DND-41 (cell line): ENCODE data around the gene GNA14.

Source experiments
- ATAC-seq: fragments of 200-7000 bp; cut with Tn5 transposase; 3 replicates; pipeline ENCODE4 v1.9.1; 2021; ENCODE audit warnings: low read depth; ENCODE audit not compliant: insufficient read depth
- DNase-seq: peaks from one replicate; pipeline ENCODE4 v3.0.0-alpha.2; 2020
- H2AFZ ChIP-seq: 2 replicates; pipeline ENCODE4 v1.6.0; 2012; ENCODE audit warnings: low read depth, low read length
- H3K27ac ChIP-seq: 2 replicates; pipeline ENCODE4 v1.5.1; 2012; ENCODE audit warnings: low read length, inconsistent platforms
- H3K27me3 ChIP-seq: fragments of 200-600 bp; sonication (generic); 2 replicates; pipeline ENCODE4 v1.6.0; 2012; ENCODE audit warnings: low read length, mild to moderate bottlenecking, inconsistent platforms; ENCODE audit not compliant: insufficient read depth, poor library complexity
- H3K36me3 ChIP-seq: 2 replicates; pipeline ENCODE4 v1.5.1; 2012; ENCODE audit warnings: low read length, inconsistent platforms; ENCODE audit not compliant: insufficient read depth
- H3K4me1 ChIP-seq: 2 replicates; pipeline ENCODE4 v1.5.1; 2012; ENCODE audit warnings: mild to moderate bottlenecking, low read length; ENCODE audit not compliant: insufficient read depth
- H3K4me2 ChIP-seq: 2 replicates; pipeline ENCODE4 v1.6.0; 2012; ENCODE audit warnings: mild to moderate bottlenecking, moderate library complexity, low read length, inconsistent platforms; ENCODE audit not compliant: insufficient read depth
- H3K4me3 ChIP-seq, 2 experiments: fragments of 200-600 bp in 1 of 2; shearing (Covaris generic) in 1 of 2; 2 replicates each; pipeline ENCODE4 v1.5.1; 2012 to 2016; ENCODE audit warnings: inconsistent platforms in 2 of 2, low read length in 2 of 2, mild to moderate bottlenecking in 2 of 2, low read depth in 1 of 2, moderate library complexity in 1 of 2
- H3K79me2 ChIP-seq: 2 replicates; pipeline ENCODE4 v1.6.0; 2012; ENCODE audit warnings: low read length, inconsistent platforms; ENCODE audit not compliant: insufficient read depth
- H3K9ac ChIP-seq: 2 replicates; pipeline ENCODE4 v1.6.0; 2012; ENCODE audit warnings: low read depth, mild to moderate bottlenecking, inconsistent platforms, low read length, moderate library complexity
- H3K9me3 ChIP-seq: 2 replicates; pipeline ENCODE4 v1.5.1; 2012; ENCODE audit warnings: low read length, moderate library complexity, mild to moderate bottlenecking, inconsistent platforms; ENCODE audit not compliant: insufficient read depth, severe bottlenecking
- H4K20me1 ChIP-seq: 2 replicates; pipeline ENCODE4 v1.6.0; 2012; ENCODE audit warnings: low read length; ENCODE audit not compliant: insufficient read depth
- EZH2 ChIP-seq: IDR thresholded peaks from 3 replicates; pipeline ENCODE4 v1.6.1; 2012; ENCODE audit warnings: borderline replicate concordance, low read depth, mild to moderate bottlenecking, moderate library complexity, low read length, inconsistent platforms; ENCODE audit not compliant: severe bottlenecking
- TF ChIP-seq, protein P1 (sequence below): IDR thresholded peaks from 2 replicates; pipeline ENCODE4 v1.5.1; 2012; ENCODE audit warnings: borderline replicate concordance, low read length, moderate library complexity, mild to moderate bottlenecking; ENCODE audit not compliant: poor library complexity, severe bottlenecking; ENCODE audit errors: extremely low read depth

Gene GNA14

DNA sequence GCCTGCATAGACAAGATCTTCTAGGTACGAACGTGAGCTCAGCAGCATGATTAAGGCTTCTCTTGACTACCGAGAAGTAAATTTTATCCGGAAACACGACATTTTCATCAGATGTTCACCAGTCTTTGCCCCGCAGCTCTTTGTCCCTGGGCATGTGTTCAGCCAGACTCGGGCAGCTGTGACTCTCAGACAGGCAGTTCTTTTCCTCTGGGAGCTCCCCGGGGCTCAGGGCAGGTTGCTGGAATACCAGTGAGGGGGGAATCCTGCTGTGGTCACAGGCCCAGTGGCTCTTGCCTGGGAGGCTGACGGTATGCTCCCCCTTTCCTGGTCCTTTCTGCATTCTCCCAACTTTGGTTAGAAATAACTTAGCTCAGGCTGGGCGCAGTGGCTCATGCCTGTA lies 186.1 kb downstream of the GNA14 start:
- Histone ChIP-seq H3K4me1 (no peaks in the 10 kb centered on the region), H4K20me1 (no peaks in the 10 kb centered on the region), H3K27me3 (no peaks in the 10 kb centered on the region), H3K27ac (no peak overlapping the region), H3K79me2 (no peaks in the 10 kb centered on the region), H3K4me2 (no peak overlapping the region), H2AFZ (no peak overlapping the region), H3K36me3 (no peaks in the 10 kb centered on the region), H3K9ac (no peak overlapping the region), H3K9me3 (no peaks in the 10 kb centered on the region), H3K4me3 (no peak overlapping the region)
- ATAC-seq (no peak), DNase-seq (no peak)
- TF ChIP-seq, protein P1, sequence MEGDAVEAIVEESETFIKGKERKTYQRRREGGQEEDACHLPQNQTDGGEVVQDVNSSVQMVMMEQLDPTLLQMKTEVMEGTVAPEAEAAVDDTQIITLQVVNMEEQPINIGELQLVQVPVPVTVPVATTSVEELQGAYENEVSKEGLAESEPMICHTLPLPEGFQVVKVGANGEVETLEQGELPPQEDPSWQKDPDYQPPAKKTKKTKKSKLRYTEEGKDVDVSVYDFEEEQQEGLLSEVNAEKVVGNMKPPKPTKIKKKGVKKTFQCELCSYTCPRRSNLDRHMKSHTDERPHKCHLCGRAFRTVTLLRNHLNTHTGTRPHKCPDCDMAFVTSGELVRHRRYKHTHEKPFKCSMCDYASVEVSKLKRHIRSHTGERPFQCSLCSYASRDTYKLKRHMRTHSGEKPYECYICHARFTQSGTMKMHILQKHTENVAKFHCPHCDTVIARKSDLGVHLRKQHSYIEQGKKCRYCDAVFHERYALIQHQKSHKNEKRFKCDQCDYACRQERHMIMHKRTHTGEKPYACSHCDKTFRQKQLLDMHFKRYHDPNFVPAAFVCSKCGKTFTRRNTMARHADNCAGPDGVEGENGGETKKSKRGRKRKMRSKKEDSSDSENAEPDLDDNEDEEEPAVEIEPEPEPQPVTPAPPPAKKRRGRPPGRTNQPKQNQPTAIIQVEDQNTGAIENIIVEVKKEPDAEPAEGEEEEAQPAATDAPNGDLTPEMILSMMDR = no peak
- TF ChIP-seq EZH2 = no peak

DNA sequence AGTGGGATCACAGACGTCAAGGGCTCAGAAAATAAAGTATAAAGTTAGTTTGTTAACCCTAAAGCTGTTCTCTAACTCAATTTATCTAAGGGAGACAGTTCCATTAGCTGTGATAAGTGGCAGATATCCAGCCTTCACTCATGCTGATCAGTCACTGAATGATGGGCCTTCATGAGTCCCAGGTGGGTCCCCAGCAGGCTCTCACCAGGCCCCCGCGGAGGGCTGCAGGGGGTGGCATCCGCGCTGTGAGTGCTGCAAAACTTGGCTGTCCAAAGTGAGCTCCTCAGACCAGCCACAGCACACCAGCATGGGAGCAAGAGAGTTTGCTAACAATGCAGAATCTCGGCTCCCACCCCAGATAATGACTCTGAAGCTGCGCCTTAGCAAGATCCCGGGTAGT lies 187.2 kb downstream of the GNA14 start:
- no peaks in the 10 kb centered on the region for H3K79me2 ChIP-seq
- H3K36me3 ChIP-seq = no peaks in the 10 kb centered on the region
- H3K9ac ChIP-seq = no peak overlapping the region
- H4K20me1 ChIP-seq = no peaks in the 10 kb centered on the region
- TF ChIP-seq, protein P1 = no peak
- TF ChIP-seq EZH2 = no peak
- H3K9me3 ChIP-seq = no peaks in the 10 kb centered on the region
- no peak for ATAC-seq
- DNase-seq = no peak
- H3K4me2 ChIP-seq = no peak overlapping the region
- H2AFZ ChIP-seq = no peak overlapping the region
- H3K4me1 ChIP-seq = no peaks in the 10 kb centered on the region
- no peaks in the 10 kb centered on the region for H3K27me3 ChIP-seq
- H3K4me3 ChIP-seq = no peak overlapping the region
- H3K27ac ChIP-seq = no peak overlapping the region

DNA sequence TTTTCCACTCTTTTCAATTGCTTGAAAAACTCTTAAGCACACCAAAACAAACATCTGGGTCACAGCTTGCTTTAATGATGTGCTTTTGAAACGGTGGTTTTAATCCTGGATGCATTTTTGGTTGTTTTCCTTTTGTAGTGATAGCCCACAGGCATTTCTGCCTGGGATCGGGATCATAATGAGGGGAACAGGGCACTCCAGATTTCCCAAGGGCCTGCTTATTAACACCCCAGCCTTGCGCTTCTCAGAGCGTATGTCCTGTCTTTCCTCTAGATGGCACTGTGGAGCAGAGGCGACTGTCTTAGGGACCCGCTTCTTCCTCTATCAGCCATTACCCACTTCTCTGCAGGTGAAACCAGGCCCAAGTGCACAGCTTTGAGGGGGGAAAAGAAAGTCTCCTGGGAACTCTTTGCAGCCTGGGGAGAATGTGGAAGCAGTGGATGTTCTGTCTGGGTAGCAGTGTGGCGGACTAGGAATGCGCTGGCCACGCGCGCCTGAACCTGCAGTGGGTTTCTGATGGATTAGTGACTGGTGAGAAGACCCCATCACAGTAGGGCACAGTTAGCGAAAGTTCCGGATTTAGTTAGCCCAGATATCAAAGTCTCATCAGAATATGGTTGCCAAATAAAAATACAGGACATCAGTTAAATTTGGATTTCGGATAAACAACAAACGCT lies 190.1 kb downstream of the GNA14 start:
- Histone ChIP-seq H3K79me2 (no peaks in the 10 kb centered on the region), H3K36me3 (no peaks in the 10 kb centered on the region), H3K4me3 (no peak overlapping the region), H3K27me3 (no peaks in the 10 kb centered on the region), H4K20me1 (no peaks in the 10 kb centered on the region), H2AFZ (no peak overlapping the region; the same call in 1 of the 2 replicates), H3K27ac (no peak overlapping the region), H3K9me3 (no peaks in the 10 kb centered on the region), H3K4me2 (no peak overlapping the region), H3K9ac (no peak overlapping the region), H3K4me1 (no peaks in the 10 kb centered on the region)
- TF ChIP-seq, protein P1 = peak; percentile 73
- TF ChIP-seq EZH2 = no peak
- ATAC-seq = peak; percentile 83
- peak; percentile 60 for DNase-seq
